Endothelial cell of umbilical vein (primary cell): Measurements from ENCODE around the gene TBC1D14. TPM values are rescaled to one million over a fixed set of nuclear protein-coding genes. Genes with fewer than 3 reads are reported as not detected.

ENCODE experiments used
- BruUV-seq: library from RNA; stranded (reverse); fragments of 400-500 nt; replicated peaks from 2 replicates; lab custom pipeline; 2021; lab: Mats Ljungman, UMichigan
- CTCF ChIA-PET: fragments of 300-600, 350-600 bp; sonication (Branson Sonifier 250); formaldehyde crosslinking; loops from one replicate; lab custom pipeline; 2021; ENCODE audit warnings: antibody characterized with exemption, inconsistent platforms; lab: Charles Lee
- POLR2A ChIA-PET: fragments of 300-600, 350-600 bp; sonication (Branson Sonifier 250); formaldehyde crosslinking; loops from one replicate; lab custom pipeline; 2021; ENCODE audit warnings: antibody characterized with exemption, inconsistent platforms; lab: Charles Lee
- DNase-seq: peaks from one replicate; pipeline ENCODE4 v3.0.0-alpha.2; 2011; ENCODE audit warnings: low read depth, low spot score
- FAIRE-seq: peaks from 2 replicates; lab custom pipeline; 2011; peaks lifted over from hg19 to GRCh38; lab: Jason Lieb, UNC
- H2AFZ ChIP-seq: 2 replicates; pipeline ENCODE4 v1.6.0; 2012; ENCODE audit warnings: low read depth, low read length, control low read depth, inconsistent platforms
- H3K27ac ChIP-seq: 2 replicates; pipeline ENCODE4 v1.5.1; 2011; ENCODE audit warnings: low read depth, mild to moderate bottlenecking, control low read depth, low read length, moderate library complexity; ENCODE audit not compliant: insufficient read depth
- H3K27me3 ChIP-seq, 2 experiments: 2 replicates each; pipeline versions ENCODE4 v1.6.0 to v1.6.1; 2011; ENCODE audit warnings: low read length in 2 of 2, mixed read lengths in 1 of 2; ENCODE audit not compliant: control insufficient read depth in 2 of 2, insufficient read depth in 2 of 2
- H3K36me3 ChIP-seq, 2 experiments: 2 replicates in 1 of 2; 3 replicates in 1 of 2; pipeline ENCODE4 v1.5.1; 2011; ENCODE audit warnings: low read length in 2 of 2, mild to moderate bottlenecking in 1 of 2, moderate library complexity in 1 of 2; ENCODE audit not compliant: control insufficient read depth in 2 of 2, insufficient read depth in 2 of 2; ENCODE audit errors: extremely low read depth in 1 of 2
- H3K4me1 ChIP-seq: 3 replicates; pipeline ENCODE4 v1.5.1; 2011; ENCODE audit warnings: mild to moderate bottlenecking, low read length; ENCODE audit not compliant: control insufficient read depth, insufficient read depth; ENCODE audit errors: extremely low read depth
- H3K4me2 ChIP-seq: 2 replicates; pipeline ENCODE4 v1.6.1; 2011; ENCODE audit warnings: low read length, control low read depth, mixed read lengths; ENCODE audit not compliant: insufficient read depth
- H3K4me3 ChIP-seq, 3 experiments: fragments of 200-600 bp in 1 of 3; sonication (generic), shearing (Covaris generic) in 1 of 3; replicated peaks in 1 of 3; 2 replicates each; pipeline ENCODE4 v1.5.1; 2011 to 2016; ENCODE audit warnings: control low read depth in 3 of 3, low read length in 3 of 3, mild to moderate bottlenecking in 2 of 3, inconsistent platforms in 1 of 3, low read depth in 1 of 3, moderate library complexity in 1 of 3; ENCODE audit not compliant: insufficient read depth in 1 of 3
- H3K79me2 ChIP-seq: 2 replicates; pipeline ENCODE4 v1.6.0; 2012; ENCODE audit warnings: low read length, inconsistent platforms; ENCODE audit not compliant: control insufficient read depth, insufficient read depth
- H3K9ac ChIP-seq: replicated peaks from 2 replicates; pipeline ENCODE3; 2011; ENCODE audit warnings: low read length, control low read depth; ENCODE audit not compliant: insufficient read depth; ENCODE audit errors: extremely low read depth
- H3K9me1 ChIP-seq: replicated peaks from 3 replicates; pipeline ENCODE4 v1.6.0; 2011; ENCODE audit warnings: mild to moderate bottlenecking, low read length; ENCODE audit not compliant: control insufficient read depth, insufficient read depth; ENCODE audit errors: extremely low read depth
- H3K9me3 ChIP-seq: replicated peaks from 2 replicates; pipeline ENCODE4 v1.5.1; 2012; ENCODE audit warnings: low read length, inconsistent platforms; ENCODE audit not compliant: control insufficient read depth, insufficient read depth
- H4K20me1 ChIP-seq: replicated peaks from 2 replicates; pipeline ENCODE3; 2011; ENCODE audit warnings: mild to moderate bottlenecking, low read length; ENCODE audit not compliant: control insufficient read depth, insufficient read depth; ENCODE audit errors: extremely low read depth
- CTCF ChIP-seq, 2 donors: IDR thresholded peaks; 1 replicate in 1 of 2; 2 replicates in 1 of 2; pipeline ENCODE4 v1.5.1; 2011; ENCODE audit warnings: low read length in 2 of 2, mild to moderate bottlenecking in 2 of 2, moderate library complexity in 2 of 2, control low read depth in 1 of 2, inconsistent platforms in 1 of 2, low read depth in 1 of 2; ENCODE audit not compliant: insufficient read depth in 1 of 2; ENCODE audit errors: extremely low read depth in 1 of 2
- EZH2 ChIP-seq: IDR thresholded peaks from 2 replicates; pipeline ENCODE4 v1.6.1; 2012; ENCODE audit warnings: borderline replicate concordance, low read depth, mild to moderate bottlenecking, moderate library complexity, low read length, inconsistent platforms; ENCODE audit not compliant: severe bottlenecking
- FOS ChIP-seq: IDR thresholded peaks from 2 replicates; pipeline ENCODE4 v1.6.1; 2011; ENCODE audit warnings: mild to moderate bottlenecking, low read length, moderate library complexity, borderline replicate concordance; ENCODE audit not compliant: insufficient read depth
- GATA2 ChIP-seq: IDR thresholded peaks from 2 replicates; pipeline ENCODE4 v1.7.0; 2011; ENCODE audit warnings: low read depth, mild to moderate bottlenecking, moderate library complexity, mixed read lengths, low read length; ENCODE audit not compliant: insufficient read length, insufficient read depth
- JUN ChIP-seq: IDR thresholded peaks from 2 replicates; pipeline ENCODE4 v1.6.1; 2011; ENCODE audit warnings: borderline replicate concordance, low read depth; ENCODE audit not compliant: insufficient read length, insufficient read depth
- MAX ChIP-seq: IDR thresholded peaks from 2 replicates; pipeline ENCODE4 v1.6.1; 2011; ENCODE audit not compliant: insufficient read depth, insufficient read length
- MYC ChIP-seq: IDR thresholded peaks from one replicate; pipeline ENCODE4 v1.6.1; 2011; ENCODE audit warnings: mild to moderate bottlenecking, low read depth, low read length
- POLR2A ChIP-seq: IDR thresholded peaks from 2 replicates; pipeline ENCODE4 v1.6.1; 2012; ENCODE audit warnings: low read depth, mild to moderate bottlenecking, control low read depth, low read length
- POLR2AphosphoS5 ChIP-seq: IDR thresholded peaks from 2 replicates; pipeline ENCODE4 v1.6.1; 2012; ENCODE audit warnings: low read depth, mild to moderate bottlenecking, control low read depth, low read length, moderate library complexity; ENCODE audit not compliant: insufficient read depth
- dilution Hi-C: fragments of 300-500 bp; cut with MboI; formaldehyde crosslinking; loops from one replicate; pipeline ENCODE4 v1.15.0; 2019; ENCODE audit warnings: low sequenced_read_pairs; ENCODE audit not compliant: extremely low pct_ligation_motif_present
- intact Hi-C: fragments of 100-400 bp; cut with micrococcal nuclease; formaldehyde crosslinking; loops from one replicate; pipeline ENCODE4 v1.10.0; 2022
- polyA plus RNA-seq, 4 experiments: library from polyadenylated mRNA; depleted of rRNA in 3 of 4; stranded (reverse) in 3 of 4; unstranded in 1 of 4; fragments of >200 nt; gene quantifications; 2 replicates each; pipeline versions ENCODE4 v1.2.1 to v1.2.3, GENCODE V29; 2011 to 2012; ENCODE audit warnings: missing spikeins in 1 of 4
- total RNA-seq: library from RNA; stranded (reverse); gene quantifications from 2 replicates; pipeline ENCODE4 v1.2.3, GENCODE V29; 2021

Gene TBC1D14
- total and polyA plus RNA-seq, 2 donors (not counting 3 experiments of a cell fraction or from before 2014, with no cell fraction given): 23.7 to 24.8 TPM

- Histone ChIP-seq H3K9me1 (no peaks in the 10 kb centered on the region), H3K79me2 (no peaks in the 10 kb centered on the region), H3K4me2 (no peak overlapping the region), H3K9me3 (no peaks in the 10 kb centered on the region), H3K27me3 (no peaks in the 10 kb centered on the region), H4K20me1 (no peaks in the 10 kb centered on the region), H3K9ac (no peak overlapping the region), H3K27ac (no peak overlapping the region), H3K4me1 (no peaks in the 10 kb centered on the region), H3K4me3 (no peak overlapping the region), H2AFZ (no peak overlapping the region), H3K36me3 (peaks cover 3 to 11% of the 10 kb centered on the region in 2 experiments)
- no peak for TF ChIP-seq MYC
- TF ChIP-seq FOS: no peak
- no peak for TF ChIP-seq POLR2A
- no peak for TF ChIP-seq EZH2
- no peak for TF ChIP-seq GATA2
- TF ChIP-seq CTCF (IDR thresholded peaks at IDR 0.05; ENCODE audit: extremely low read depth in 1 of 2, insufficient read depth in 1 of 2, low read depth in 1 of 2, low read length in 2 of 2): no peak
- no peak for TF ChIP-seq POLR2AphosphoS5
- TF ChIP-seq JUN: no peak
- TF ChIP-seq MAX: no peak
- no TSS peak for BruUV-seq
- ChIA-PET POLR2A (no interaction called here), CTCF (interaction anchor here (1.0 to 1.7 kb wide), 3 partner anchors 12 to 50 kb away, joined by 3 to 5 read pairs (median 3); no protein-coding TSS in a partner anchor)
- DNase-seq (no peak), FAIRE-seq (no peak)
- intact Hi-C loops: no loop called here
- dilution Hi-C loops: no loop called here
Measured at GRCh38 chr4:6923507-6923906, 13.9 kb downstream of the TBC1D14 start.
